GM19193 (cell line): ENCODE results near the gene CDC23.

Experiments used
- POLR2A ChIP-seq: IDR thresholded peaks from 4 replicates; pipeline ENCODE4 v1.6.1; 2011; ENCODE audit not compliant: insufficient read depth, insufficient read length; ENCODE audit errors: extremely low read depth

CDC23 gene

GRCh38 chr5:138230981-138231589 is 18.0 kb upstream of the CDC23 start:
- no peak for TF ChIP-seq POLR2A

GRCh38 chr5:138230261-138230660 is 17.1 kb upstream of the CDC23 start:
- TF ChIP-seq POLR2A = no peak

- TF ChIP-seq POLR2A = no peak
Observed at GRCh38 chr5:138229387-138229786, 16.3 kb upstream of the CDC23 start.

GRCh38 chr5:138226910-138227309 is 13.8 kb upstream of the CDC23 start:
- TF ChIP-seq POLR2A = no peak

- TF ChIP-seq POLR2A = no peak
Observed at GRCh38 chr5:138224712-138225111, 11.6 kb upstream of the CDC23 start.

- no peak for TF ChIP-seq POLR2A
Observed at GRCh38 chr5:138223532-138223931, 10.4 kb upstream of the CDC23 start.

GRCh38 chr5:138216799-138217198 is 3.7 kb upstream of the CDC23 start:
- TF ChIP-seq POLR2A = no peak

GRCh38 chr5:138212828-138213160 is 329 bp downstream of the CDC23 start:
- no peak for TF ChIP-seq POLR2A

GRCh38 chr5:138210985-138211384 is 2.1 kb downstream of the CDC23 start:
- TF ChIP-seq POLR2A = no peak

- TF ChIP-seq POLR2A = no peak
Observed at GRCh38 chr5:138192826-138193225, 20.3 kb downstream of the CDC23 start.

GRCh38 chr5:138188626-138189025 is 24.5 kb downstream of the CDC23 start:
- TF ChIP-seq POLR2A = no peak

GRCh38 chr5:138186002-138186447 is 27.1 kb downstream of the CDC23 start:
- TF ChIP-seq POLR2A = no peak

GRCh38 chr5:138182808-138183207 is 30.3 kb downstream of the CDC23 start:
- TF ChIP-seq POLR2A = no peak

GRCh38 chr5:138180841-138181240 is 32.3 kb downstream of the CDC23 start:
- no peak for TF ChIP-seq POLR2A

- no peak for TF ChIP-seq POLR2A
Observed at GRCh38 chr5:138180183-138180782, 32.8 kb downstream of the CDC23 start.

GRCh38 chr5:138179277-138179857 is 33.8 kb downstream of the CDC23 start:
- TF ChIP-seq POLR2A = no peak
